Neural cell (in vitro differentiated cells): ENCODE data around the gene SHISA5.

Experiments
- EP300 ChIP-seq: fragments of 450-650 bp; conservative IDR thresholded peaks from 2 replicates; pipeline ENCODE4 v1.6.1; 2014; ENCODE audit warnings: antibody characterized with exemption, mild to moderate bottlenecking, moderate library complexity; ENCODE audit not compliant: poor library complexity, severe bottlenecking
- EZH2 ChIP-seq: fragments of 200-600, 300-800 bp; shearing (Covaris generic), sonication (generic); IDR thresholded peaks from 2 replicates; pipeline ENCODE4 v1.6.1; 2014; ENCODE audit warnings: antibody characterized with exemption, low read length, borderline replicate concordance, mild to moderate bottlenecking; ENCODE audit not compliant: insufficient read depth, poor library complexity, severe bottlenecking
- POLR2AphosphoS5 ChIP-seq: IDR thresholded peaks from 2 replicates; pipeline ENCODE4 v1.6.1; 2012
- RAD21 ChIP-seq: fragments of 450-650 bp; conservative IDR thresholded peaks from 2 replicates; pipeline ENCODE4 v1.6.1; 2014; ENCODE audit warnings: antibody characterized with exemption, mild to moderate bottlenecking, moderate library complexity
- REST ChIP-seq: IDR thresholded peaks from 2 replicates; pipeline ENCODE4 v1.6.1; 2012; ENCODE audit warnings: borderline replicate concordance
- TAF1 ChIP-seq: IDR thresholded peaks from 2 replicates; pipeline ENCODE4 v1.6.1; 2012; ENCODE audit warnings: low read depth
- TF ChIP-seq, protein P1 (sequence below): fragments of 450-650 bp; IDR thresholded peaks from 2 replicates; pipeline ENCODE4 v1.5.1; 2014; ENCODE audit warnings: antibody characterized with exemption, mild to moderate bottlenecking, moderate library complexity; ENCODE audit not compliant: poor library complexity, severe bottlenecking

GRCh38 chr3:48536785-48537184 is 32.8 kb upstream of the SHISA5 start:
- TF ChIP-seq TAF1 = no peak
- TF ChIP-seq EP300 = no peak
- TF ChIP-seq, protein P1, sequence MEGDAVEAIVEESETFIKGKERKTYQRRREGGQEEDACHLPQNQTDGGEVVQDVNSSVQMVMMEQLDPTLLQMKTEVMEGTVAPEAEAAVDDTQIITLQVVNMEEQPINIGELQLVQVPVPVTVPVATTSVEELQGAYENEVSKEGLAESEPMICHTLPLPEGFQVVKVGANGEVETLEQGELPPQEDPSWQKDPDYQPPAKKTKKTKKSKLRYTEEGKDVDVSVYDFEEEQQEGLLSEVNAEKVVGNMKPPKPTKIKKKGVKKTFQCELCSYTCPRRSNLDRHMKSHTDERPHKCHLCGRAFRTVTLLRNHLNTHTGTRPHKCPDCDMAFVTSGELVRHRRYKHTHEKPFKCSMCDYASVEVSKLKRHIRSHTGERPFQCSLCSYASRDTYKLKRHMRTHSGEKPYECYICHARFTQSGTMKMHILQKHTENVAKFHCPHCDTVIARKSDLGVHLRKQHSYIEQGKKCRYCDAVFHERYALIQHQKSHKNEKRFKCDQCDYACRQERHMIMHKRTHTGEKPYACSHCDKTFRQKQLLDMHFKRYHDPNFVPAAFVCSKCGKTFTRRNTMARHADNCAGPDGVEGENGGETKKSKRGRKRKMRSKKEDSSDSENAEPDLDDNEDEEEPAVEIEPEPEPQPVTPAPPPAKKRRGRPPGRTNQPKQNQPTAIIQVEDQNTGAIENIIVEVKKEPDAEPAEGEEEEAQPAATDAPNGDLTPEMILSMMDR = no peak
- TF ChIP-seq EZH2 = no peak
- TF ChIP-seq RAD21 = no peak
- TF ChIP-seq REST = no peak
- TF ChIP-seq POLR2AphosphoS5 = no peak
